ENCODE data around the gene CPNE5.

Gene CPNE5

GRCh38 chr6:36780442-36781177, 58.6 kb downstream of the CPNE5 start:
- peaks cover 3 to 8% of the 10 kb centered on the region in 2 experiments for H3K4me1 ChIP-seq (ENCODE audit: control insufficient read depth in 1 of 2, insufficient read depth in 2 of 2, low read length in 2 of 2)
- WGBS (ENCODE audit: extremely low coverage, insufficient coverage, insufficient read length) = no CpG with 5 or more reads among the region's 11 CpGs
- no peak overlapping the region for H3K23ac ChIP-seq (ENCODE audit: low read length)
- H3K4ac ChIP-seq (ENCODE audit: low read depth, low read length) = no peak overlapping the region
- H4K91ac ChIP-seq (ENCODE audit: low read depth, low read length) = no peak overlapping the region
- no peak overlapping the region for H4K12ac ChIP-seq (ENCODE audit: low read depth, low read length)
- no peak overlapping the region for H2BK12ac ChIP-seq (ENCODE audit: low read length)
- no peak overlapping the region for H2BK120ac ChIP-seq (ENCODE audit: insufficient read depth, low read length, poor library complexity)
- no peak overlapping the region for H3K18ac ChIP-seq (ENCODE audit: low read length)
- no peak overlapping the region for H4K8ac ChIP-seq (ENCODE audit: low read depth, low read length)
- peak overlapping the region; percentile 15 for H3K4me3 ChIP-seq (ENCODE audit: low read depth, low read length)
- H3K79me2 ChIP-seq (ENCODE audit: control insufficient read depth, insufficient read depth, low read length, poor library complexity) = no peaks in the 10 kb centered on the region
- peak overlapping the region; percentile 47 for H3K9ac ChIP-seq (ENCODE audit: low read length)
- H3K9me3 ChIP-seq (ENCODE audit: insufficient read depth, low read depth, low read length) = no peaks in the 10 kb centered on the region
- H2BK5ac ChIP-seq (ENCODE audit: low read depth, low read length, poor library complexity) = no peak overlapping the region
- H3K27ac ChIP-seq (ENCODE audit: low read depth, low read length) = no peak overlapping the region
- DNase-seq = no peak
- no peaks in the 10 kb centered on the region for H3K79me1 ChIP-seq (ENCODE audit: low read length)
- H2AFZ ChIP-seq (ENCODE audit: insufficient read depth, low read length, poor library complexity) = no peak overlapping the region
- no peak overlapping the region for H2AK5ac ChIP-seq (ENCODE audit: low read length)
- no peaks in the 10 kb centered on the region for H3K36me3 ChIP-seq (ENCODE audit: control insufficient read depth in 1 of 2, insufficient read depth in 2 of 2, low read length in 2 of 2)
- no peaks in the 10 kb centered on the region for H3K27me3 ChIP-seq (ENCODE audit: insufficient read depth, low read length)
- H3K14ac ChIP-seq (ENCODE audit: low read length) = no peak overlapping the region
- no peak overlapping the region for H3K4me2 ChIP-seq (ENCODE audit: low read length)

GRCh38 chr6:36779227-36779626, 60.0 kb downstream of the CPNE5 start:
- Histone ChIP-seq H3K9me3 (ENCODE audit: insufficient read depth, low read depth, low read length) (no peaks in the 10 kb centered on the region), H4K91ac (ENCODE audit: low read depth, low read length) (no peak overlapping the region), H4K12ac (ENCODE audit: low read depth, low read length) (no peak overlapping the region), H3K14ac (ENCODE audit: low read length) (no peak overlapping the region), H2AFZ (ENCODE audit: insufficient read depth, low read length, poor library complexity) (no peak overlapping the region), H2AK5ac (ENCODE audit: low read length) (no peak overlapping the region), H3K27ac (ENCODE audit: low read depth, low read length) (no peak overlapping the region), H3K4ac (ENCODE audit: low read depth, low read length) (no peak overlapping the region), H3K79me2 (ENCODE audit: control insufficient read depth, insufficient read depth, low read length, poor library complexity) (no peaks in the 10 kb centered on the region), H3K4me2 (ENCODE audit: low read length) (no peak overlapping the region), H3K4me1 (ENCODE audit: control insufficient read depth in 1 of 2, insufficient read depth in 2 of 2, low read length in 2 of 2) (peaks cover 3 to 4% of the 10 kb centered on the region in 2 experiments), H3K9ac (ENCODE audit: low read length) (no peak overlapping the region), H4K8ac (ENCODE audit: low read depth, low read length) (no peak overlapping the region), H2BK12ac (ENCODE audit: low read length) (no peak overlapping the region), H3K36me3 (ENCODE audit: control insufficient read depth in 1 of 2, insufficient read depth in 2 of 2, low read length in 2 of 2) (no peaks in the 10 kb centered on the region), H3K27me3 (ENCODE audit: insufficient read depth, low read length) (no peaks in the 10 kb centered on the region), H2BK120ac (ENCODE audit: insufficient read depth, low read length, poor library complexity) (no peak overlapping the region), H3K23ac (ENCODE audit: low read length) (no peak overlapping the region), H2BK5ac (ENCODE audit: low read depth, low read length, poor library complexity) (no peak overlapping the region), H3K4me3 (ENCODE audit: low read depth, low read length) (no peak overlapping the region), H3K79me1 (ENCODE audit: low read length) (no peaks in the 10 kb centered on the region), H3K18ac (ENCODE audit: low read length) (no peak overlapping the region)
- no peak for DNase-seq
- WGBS (ENCODE audit: extremely low coverage, insufficient coverage, insufficient read length) = no CpG with 5 or more reads among the region's 5 CpGs

GRCh38 chr6:36777801-36778200, 61.4 kb downstream of the CPNE5 start:
- no peak overlapping the region for H2AK5ac ChIP-seq (ENCODE audit: low read length)
- no peaks in the 10 kb centered on the region for H3K9me3 ChIP-seq (ENCODE audit: insufficient read depth, low read depth, low read length)
- no peak overlapping the region for H3K27ac ChIP-seq (ENCODE audit: low read depth, low read length)
- no peak overlapping the region for H4K91ac ChIP-seq (ENCODE audit: low read depth, low read length)
- no peak overlapping the region for H3K4me3 ChIP-seq (ENCODE audit: low read depth, low read length)
- H3K4ac ChIP-seq (ENCODE audit: low read depth, low read length) = no peak overlapping the region
- no peak overlapping the region for H2BK12ac ChIP-seq (ENCODE audit: low read length)
- H3K9ac ChIP-seq (ENCODE audit: low read length) = no peak overlapping the region
- no peak overlapping the region for H2AFZ ChIP-seq (ENCODE audit: insufficient read depth, low read length, poor library complexity)
- H2BK120ac ChIP-seq (ENCODE audit: insufficient read depth, low read length, poor library complexity) = no peak overlapping the region
- no peak overlapping the region for H3K23ac ChIP-seq (ENCODE audit: low read length)
- no peak overlapping the region for H3K14ac ChIP-seq (ENCODE audit: low read length)
- no peak overlapping the region for H2BK5ac ChIP-seq (ENCODE audit: low read depth, low read length, poor library complexity)
- no peaks in the 10 kb centered on the region for H3K36me3 ChIP-seq (ENCODE audit: control insufficient read depth in 1 of 2, insufficient read depth in 2 of 2, low read length in 2 of 2)
- H4K12ac ChIP-seq (ENCODE audit: low read depth, low read length) = no peak overlapping the region
- no peaks in the 10 kb centered on the region for H3K27me3 ChIP-seq (ENCODE audit: insufficient read depth, low read length)
- no peak overlapping the region for H3K4me2 ChIP-seq (ENCODE audit: low read length)
- no peak overlapping the region for H4K8ac ChIP-seq (ENCODE audit: low read depth, low read length)
- no peak overlapping the region for H3K18ac ChIP-seq (ENCODE audit: low read length)
- no peak for DNase-seq
- no peaks in the 10 kb centered on the region for H3K79me1 ChIP-seq (ENCODE audit: low read length)
- no CpG with 5 or more reads among the region's 5 CpGs for WGBS (ENCODE audit: extremely low coverage, insufficient coverage, insufficient read length)
- no peaks in the 10 kb centered on the region for H3K79me2 ChIP-seq (ENCODE audit: control insufficient read depth, insufficient read depth, low read length, poor library complexity)
- H3K4me1 ChIP-seq (ENCODE audit: control insufficient read depth in 1 of 2, insufficient read depth in 2 of 2, low read length in 2 of 2) = peaks cover 3 to 4% of the 10 kb centered on the region in 2 experiments

- Histone ChIP-seq H3K27ac (ENCODE audit: low read depth, low read length) (no peak overlapping the region), H3K27me3 (ENCODE audit: insufficient read depth, low read length) (no peaks in the 10 kb centered on the region), H3K79me1 (ENCODE audit: low read length) (no peaks in the 10 kb centered on the region), H2BK12ac (ENCODE audit: low read length) (no peak overlapping the region), H4K91ac (ENCODE audit: low read depth, low read length) (no peak overlapping the region), H3K4me1 (ENCODE audit: control insufficient read depth in 1 of 2, insufficient read depth in 2 of 2, low read length in 2 of 2) (peaks cover 0 to 3% of the 10 kb centered on the region in 2 experiments), H3K9me3 (ENCODE audit: insufficient read depth, low read depth, low read length) (no peaks in the 10 kb centered on the region), H4K12ac (ENCODE audit: low read depth, low read length) (no peak overlapping the region), H4K8ac (ENCODE audit: low read depth, low read length) (no peak overlapping the region), H2AK5ac (ENCODE audit: low read length) (no peak overlapping the region), H3K4me2 (ENCODE audit: low read length) (no peak overlapping the region), H3K9ac (ENCODE audit: low read length) (no peak overlapping the region), H2BK120ac (ENCODE audit: insufficient read depth, low read length, poor library complexity) (no peak overlapping the region), H3K18ac (ENCODE audit: low read length) (no peak overlapping the region), H2AFZ (ENCODE audit: insufficient read depth, low read length, poor library complexity) (no peak overlapping the region), H3K79me2 (ENCODE audit: control insufficient read depth, insufficient read depth, low read length, poor library complexity) (no peaks in the 10 kb centered on the region), H3K36me3 (ENCODE audit: control insufficient read depth in 1 of 2, insufficient read depth in 2 of 2, low read length in 2 of 2) (no peaks in the 10 kb centered on the region), H3K23ac (ENCODE audit: low read length) (no peak overlapping the region), H2BK5ac (ENCODE audit: low read depth, low read length, poor library complexity) (no peak overlapping the region), H3K4me3 (ENCODE audit: low read depth, low read length) (no peak overlapping the region), H3K14ac (ENCODE audit: low read length) (no peak overlapping the region), H3K4ac (ENCODE audit: low read depth, low read length) (no peak overlapping the region)
- no peak for DNase-seq
- no CpG with 5 or more reads among the region's 5 CpGs for WGBS (ENCODE audit: extremely low coverage, insufficient coverage, insufficient read length)
Measured at GRCh38 chr6:36776167-36776566, 63.1 kb downstream of the CPNE5 start.
